GM18873 (cell line): ENCODE results near the gene KIF26A.
"Not testable (repeated sequence)": the region's sequence is repeated elsewhere in the genome, so short reads cannot be mapped to it uniquely, and the experiment has no call there.

Experiments used
- ATAC-seq: cut with Tn5 transposase; IDR thresholded peaks from one replicate; pipeline ENCODE4 v1.9.1; 2021; ENCODE audit warnings: mild to moderate bottlenecking, moderate library complexity, moderate number of reproducible peaks; ENCODE audit not compliant: unreplicated experiment, low FRiP score

KIF26A gene

GRCh38 chr14:104217486-104218360 is 79.3 kb downstream of the KIF26A start:
- ATAC-seq, result no peak

GRCh38 chr14:104218361-104219180 is 80.2 kb downstream of the KIF26A start:
- no peak for ATAC-seq

- ATAC-seq, result no peak
These were observed 81.4 kb downstream of the KIF26A start for GRCh38 chr14:104219731-104220214.

- no peak for ATAC-seq
These were observed 82.1 kb downstream of the KIF26A start for GRCh38 chr14:104220215-104221070.

- no peak for ATAC-seq
These were observed 82.8 kb downstream of the KIF26A start for GRCh38 chr14:104221071-104221625.

- no peak for ATAC-seq
These were observed 83.4 kb downstream of the KIF26A start for GRCh38 chr14:104221636-104222369.

GRCh38 chr14:104222396-104223036 is 84.1 kb downstream of the KIF26A start:
- ATAC-seq, result no peak

- no peak for ATAC-seq
These were observed 85.0 kb downstream of the KIF26A start for GRCh38 chr14:104223101-104224041.

GRCh38 chr14:104224131-104224505 is 85.7 kb downstream of the KIF26A start:
- ATAC-seq, result no peak

- ATAC-seq, result no peak
These were observed 86.3 kb downstream of the KIF26A start for GRCh38 chr14:104224506-104225277.

- not testable (repeated sequence) for ATAC-seq
These were observed 87.1 kb downstream of the KIF26A start for GRCh38 chr14:104225278-104226190.

GRCh38 chr14:104226421-104227383 is 88.3 kb downstream of the KIF26A start:
- ATAC-seq, result no peak

GRCh38 chr14:104227806-104228205 is 89.4 kb downstream of the KIF26A start:
- no peak for ATAC-seq

GRCh38 chr14:104228221-104228620 is 89.8 kb downstream of the KIF26A start:
- ATAC-seq, result no peak
